GM21723 (cell line): Measurements from ENCODE around the gene RDH8.
"Not testable (repeated sequence)": the region's sequence is repeated elsewhere in the genome, so short reads cannot be mapped to it uniquely, and the experiment has no call there.

Source experiments
- ATAC-seq: cut with Tn5 transposase; IDR thresholded peaks from one replicate; pipeline ENCODE4 v1.9.1; 2021; ENCODE audit warnings: mild to moderate bottlenecking, moderate library complexity; ENCODE audit not compliant: unreplicated experiment

RDH8 gene

GRCh38 chr19:10005632-10006334 is 7.5 kb upstream of the RDH8 start:
- no peak for ATAC-seq

DNA sequence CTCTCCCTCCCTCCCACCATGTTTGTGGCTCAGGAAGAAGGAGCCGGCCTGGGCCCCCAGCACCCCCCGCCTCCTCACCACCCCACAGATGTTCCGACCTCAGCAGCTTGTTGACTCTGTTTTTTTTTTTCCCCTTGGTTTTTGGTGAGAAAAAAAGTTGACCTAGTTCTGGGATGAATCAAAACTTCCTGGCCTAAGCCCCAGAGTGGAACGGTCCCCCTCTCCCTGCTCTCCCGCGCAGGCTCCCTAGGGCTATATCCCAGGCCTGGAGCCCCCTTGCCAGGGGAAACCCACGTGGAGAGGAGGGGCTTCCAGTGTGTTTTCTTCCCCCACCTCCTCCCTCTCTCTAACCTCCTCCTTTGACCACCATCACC is 7.0 kb upstream of the RDH8 start:
- ATAC-seq = no peak

DNA sequence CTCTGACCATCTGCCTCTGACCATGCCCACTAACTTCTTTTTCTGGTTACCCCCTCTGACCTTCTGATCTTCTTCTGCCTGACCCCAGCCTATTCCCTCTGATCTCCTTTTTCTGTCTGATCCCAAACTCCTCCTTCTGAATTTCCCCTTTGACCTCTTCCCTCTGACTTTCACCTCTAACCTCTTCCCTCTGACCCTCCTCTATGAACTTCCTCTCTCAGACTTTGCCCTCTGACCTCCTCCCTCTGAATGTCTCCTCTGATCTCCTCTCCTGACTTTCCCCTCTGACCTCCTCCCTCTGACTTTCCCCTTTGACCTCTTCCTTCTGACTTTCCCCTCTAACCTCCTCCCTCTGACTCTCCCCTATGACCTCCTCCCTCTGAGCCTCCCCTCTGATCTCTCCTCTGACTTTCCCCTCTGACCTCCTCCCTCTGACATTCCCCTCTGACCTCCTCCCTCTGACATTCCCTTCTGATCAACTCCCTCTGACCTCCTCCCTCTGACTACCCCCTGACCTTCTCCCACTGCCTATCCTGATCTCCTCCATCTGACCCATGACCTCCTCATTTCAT is 6.4 kb upstream of the RDH8 start:
- ATAC-seq = no peak

DNA sequence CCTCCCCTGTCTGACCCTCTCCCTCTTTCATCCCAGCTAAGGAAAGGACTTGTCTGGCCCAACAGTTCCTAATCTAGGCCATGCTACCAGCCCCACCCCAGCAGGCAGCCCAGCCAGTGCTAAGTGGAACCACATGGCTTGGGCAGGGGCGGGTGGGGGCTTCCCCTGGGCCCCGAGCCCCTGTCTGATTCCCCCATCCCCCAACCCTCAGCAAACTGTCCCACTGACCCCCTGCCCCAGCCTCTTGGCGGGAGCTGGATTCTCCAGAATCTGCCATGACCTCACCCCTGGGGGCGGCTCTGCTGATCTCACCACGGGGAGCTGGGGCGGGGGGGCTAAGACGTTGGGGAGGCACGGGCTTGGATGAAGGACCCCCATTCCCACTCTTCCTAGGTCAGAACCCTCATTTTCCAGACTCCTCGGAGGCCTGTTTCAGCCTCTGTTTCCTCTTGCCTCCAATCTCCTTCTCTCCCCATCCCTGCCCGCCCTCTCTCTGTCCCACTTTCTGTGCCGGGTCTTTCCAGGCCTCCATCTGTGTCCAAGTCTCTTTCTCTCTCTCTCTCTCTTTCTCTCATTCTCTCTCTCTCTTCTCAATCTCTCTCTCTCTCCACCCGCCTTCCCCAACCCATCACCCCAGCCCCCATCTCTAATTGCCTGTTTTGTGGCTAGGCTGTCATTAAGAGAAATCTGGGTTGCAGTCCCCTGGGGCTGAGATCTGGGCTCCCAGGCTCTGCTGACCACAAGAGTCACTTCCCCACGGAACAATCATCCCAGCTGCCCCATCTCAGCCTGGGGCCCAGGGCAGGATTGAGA is 5.7 kb upstream of the RDH8 start:
- ATAC-seq = no peak

GRCh38 chr19:10008184-10008765 is 5.0 kb upstream of the RDH8 start:
- no peak for ATAC-seq

GRCh38 chr19:10009714-10010224 is 3.5 kb upstream of the RDH8 start:
- no peak for ATAC-seq

GRCh38 chr19:10010247-10010691 is 3.0 kb upstream of the RDH8 start, which contains the start of gene COL5A3:
Gene COL5A3 (minus strand): TSS chr19:10010504. CDS start chr19:10010385, 119 bp downstream.
- no peak for ATAC-seq

DNA sequence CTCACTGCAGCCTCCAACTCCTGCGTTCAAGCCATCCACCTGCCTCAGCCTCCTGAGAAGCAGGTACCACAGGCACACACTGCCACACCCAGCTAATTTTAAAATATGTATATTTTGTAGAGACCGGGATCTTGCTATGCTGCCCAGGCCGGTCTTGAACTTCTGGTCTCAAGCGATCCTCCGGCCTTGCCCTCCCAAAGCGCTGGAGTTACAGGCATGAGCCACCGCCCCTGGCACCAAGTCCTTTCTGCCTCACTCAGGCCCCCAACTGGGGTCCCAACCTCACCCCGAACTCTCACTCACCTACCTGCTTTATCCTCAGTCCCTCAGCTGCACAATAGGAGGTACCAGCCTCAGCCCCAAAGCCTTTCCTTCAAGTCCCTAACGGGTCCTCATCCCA is 2.3 kb upstream of the RDH8 start:
- no peak for ATAC-seq

DNA sequence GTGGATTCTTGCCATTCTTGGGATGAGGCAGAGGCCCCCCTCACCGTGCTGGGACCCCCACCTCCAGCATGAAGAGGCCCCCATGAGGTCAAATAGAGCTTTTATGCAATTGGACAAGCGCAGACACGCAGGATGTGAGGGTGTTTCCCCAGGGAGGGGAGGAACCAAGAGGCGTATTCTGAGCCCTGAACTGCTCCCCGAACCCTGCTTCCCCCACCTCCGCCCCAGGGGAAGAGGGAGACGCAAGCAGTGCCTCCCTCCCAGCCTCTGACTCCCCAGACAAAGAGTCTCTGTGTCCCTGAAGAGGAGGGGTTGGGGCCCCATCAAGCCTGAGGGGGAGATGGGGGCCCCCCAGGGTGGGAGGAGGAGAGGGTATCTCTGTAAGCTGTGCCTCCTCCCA is 1.3 kb upstream of the RDH8 start:
- no peak for ATAC-seq

DNA sequence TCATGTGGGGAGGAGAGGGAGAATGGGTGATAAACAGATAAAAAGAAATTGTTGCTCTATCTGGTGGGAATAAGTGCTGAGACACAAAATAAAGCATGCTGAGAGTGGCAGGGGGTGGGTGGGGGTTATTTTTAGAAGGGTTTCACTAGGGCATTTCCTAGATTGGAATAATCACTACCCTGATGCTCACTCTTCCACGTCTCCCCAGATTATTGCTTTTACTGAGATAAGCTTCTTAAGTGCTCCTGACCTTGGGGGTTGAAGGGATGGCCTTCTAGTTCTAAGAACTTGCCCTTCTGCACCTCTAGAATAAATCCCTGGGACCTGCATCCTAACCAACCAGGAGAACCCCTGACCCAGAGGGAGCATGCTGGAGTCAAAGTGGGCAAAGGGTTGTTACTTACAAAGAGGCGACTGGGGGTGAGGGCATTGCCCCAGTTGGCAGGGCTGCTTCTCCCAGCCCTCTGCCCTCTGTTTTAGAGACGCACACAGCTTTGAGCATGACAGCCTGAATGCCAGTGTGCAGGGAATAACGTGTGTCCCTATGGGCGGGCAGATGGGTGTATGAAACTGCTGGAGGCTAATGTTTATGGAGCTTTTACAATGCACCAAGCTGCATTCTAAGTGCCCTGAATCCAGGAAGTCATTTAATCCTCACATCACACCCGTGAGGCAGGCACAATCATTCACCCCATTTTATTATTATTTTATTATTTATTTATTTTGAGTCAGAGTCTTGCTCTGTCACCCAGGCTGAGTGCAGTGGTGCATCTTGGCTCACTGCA is 743 bp downstream of the RDH8 start:
- no peak for ATAC-seq

GRCh38 chr19:10018263-10018662 is 5.0 kb downstream of the RDH8 start:
- no peak for ATAC-seq

DNA sequence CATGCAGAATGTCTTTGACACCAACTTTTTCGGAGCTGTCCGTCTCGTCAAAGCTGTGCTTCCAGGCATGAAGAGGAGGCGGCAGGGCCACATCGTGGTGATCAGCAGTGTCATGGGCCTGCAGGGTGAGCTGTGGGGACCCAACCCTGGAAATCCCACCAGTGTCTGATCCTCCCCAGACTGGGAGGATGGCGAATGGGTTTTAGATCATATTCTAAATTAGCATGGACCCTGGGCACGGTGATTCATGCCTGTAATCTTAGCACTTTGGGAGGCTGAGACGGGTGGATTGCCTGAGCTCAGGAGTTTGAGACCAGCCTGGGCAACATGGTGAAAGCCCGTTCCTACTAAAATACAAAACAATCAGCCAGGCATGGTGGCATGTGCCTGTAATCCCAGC is 5.5 kb downstream of the RDH8 start:
- no peak for ATAC-seq

DNA sequence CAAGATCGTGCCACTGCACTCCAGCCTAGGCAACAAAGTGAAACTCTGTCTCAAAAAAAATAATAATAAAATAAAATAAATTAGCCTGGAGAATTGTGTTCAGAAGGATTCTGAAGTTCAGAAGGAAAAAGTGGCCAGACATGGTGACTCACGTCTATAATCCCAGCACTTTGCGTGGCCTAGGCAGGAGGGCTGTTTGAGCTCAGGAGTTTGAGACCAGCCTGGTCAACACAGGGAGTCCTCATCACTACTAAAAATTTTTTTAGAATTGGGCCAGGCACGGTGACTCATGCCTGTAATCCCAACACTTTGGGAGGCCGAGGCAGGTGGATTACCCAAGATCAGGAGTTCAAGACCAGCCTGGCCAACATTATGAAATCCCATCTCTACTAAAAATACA is 6.0 kb downstream of the RDH8 start:
- ATAC-seq = no peak

GRCh38 chr19:10020851-10021250 is 7.6 kb downstream of the RDH8 start:
- no peak for ATAC-seq

DNA sequence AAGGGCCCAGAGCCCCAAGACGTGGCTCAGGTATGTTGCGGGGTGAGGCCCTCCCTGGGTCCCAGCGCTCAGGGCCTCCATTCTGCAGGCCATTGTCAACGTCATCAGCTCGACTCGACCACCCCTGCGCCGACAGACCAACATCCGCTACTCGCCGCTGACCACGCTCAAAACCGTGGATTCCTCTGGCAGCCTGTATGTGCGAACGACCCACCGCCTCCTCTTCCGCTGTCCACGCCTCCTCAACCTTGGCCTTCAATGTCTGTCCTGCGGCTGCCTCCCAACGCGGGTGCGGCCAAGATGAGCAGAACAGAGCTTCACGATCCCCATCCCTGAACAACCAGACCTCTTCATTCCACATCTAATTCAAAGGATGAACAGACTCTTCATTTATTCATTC is 8.2 kb downstream of the RDH8 start:
- ATAC-seq = no peak

- no peak for ATAC-seq
Measured at GRCh38 chr19:10021863-10022262, 8.6 kb downstream of the RDH8 start.

DNA sequence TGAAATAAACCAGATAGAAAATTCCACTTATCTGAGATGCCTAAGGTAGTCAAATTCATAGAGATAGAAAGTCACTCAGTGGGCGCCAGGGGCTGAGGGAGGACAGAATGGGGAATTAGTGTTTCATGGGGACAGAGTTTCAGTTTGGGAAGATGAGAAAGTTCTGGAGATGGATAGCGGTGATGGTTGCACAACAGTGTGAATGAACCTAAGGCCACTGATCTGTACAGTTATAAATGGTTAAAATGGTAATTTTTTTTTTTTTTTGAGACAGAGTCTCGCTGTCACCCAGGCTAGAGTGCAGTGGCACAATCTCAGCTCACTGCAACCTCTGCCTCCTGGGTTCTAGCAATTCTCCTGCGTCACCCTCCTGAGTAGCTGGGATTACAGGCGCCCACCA is 9.8 kb downstream of the RDH8 start:
- not testable (repeated sequence) for ATAC-seq

GRCh38 chr19:10026744-10027143 is 13.5 kb downstream of the RDH8 start:
- no peak for ATAC-seq

GRCh38 chr19:10027158-10027997 is 14.1 kb downstream of the RDH8 start:
- no peak for ATAC-seq

GRCh38 chr19:10033614-10034013 is 20.3 kb downstream of the RDH8 start:
- no peak for ATAC-seq
